Fibroblast of lung (primary cell): Measurements from ENCODE around the gene NR1D2. TPM values are rescaled to one million over a fixed set of nuclear protein-coding genes. Genes with fewer than 3 reads are reported as not detected.

Experiments used
- DNase-seq, 2 donors: peaks; one replicate each; pipeline versions ENCODE4 v3.0.0 to v3.0.0-alpha.2; 2010; ENCODE audit warnings: low read depth in 2 of 2
- H2AFZ ChIP-seq: 2 replicates; pipeline ENCODE4 v1.5.1; 2012; ENCODE audit warnings: low read length, control low read depth, inconsistent platforms
- H3K27ac ChIP-seq: 2 replicates; pipeline ENCODE4 v1.5.1; 2011; ENCODE audit warnings: low read length, control low read depth; ENCODE audit not compliant: insufficient read depth
- H3K27me3 ChIP-seq: 2 replicates; pipeline ENCODE4 v1.5.1; 2011; ENCODE audit warnings: mild to moderate bottlenecking, low read length; ENCODE audit not compliant: control insufficient read depth, insufficient read depth
- H3K36me3 ChIP-seq: 2 replicates; pipeline ENCODE4 v1.5.1; 2011; ENCODE audit warnings: low read length; ENCODE audit not compliant: control insufficient read depth, insufficient read depth
- H3K4me1 ChIP-seq: 2 replicates; pipeline ENCODE4 v1.5.1; 2011; ENCODE audit warnings: low read length; ENCODE audit not compliant: control insufficient read depth, insufficient read depth; ENCODE audit errors: extremely low read depth
- H3K4me2 ChIP-seq: 2 replicates; pipeline ENCODE4 v1.5.1; 2011; ENCODE audit warnings: low read length, control low read depth; ENCODE audit not compliant: insufficient read depth; ENCODE audit errors: extremely low read depth
- H3K4me3 ChIP-seq, 4 experiments: fragments of 200-600 bp in 1 of 4; sonication (generic) in 1 of 4; replicated peaks in 1 of 4; 2 replicates each; pipeline ENCODE4 v1.5.1; 2011 to 2016; ENCODE audit warnings: low read length in 4 of 4, low read depth in 3 of 4, mild to moderate bottlenecking in 3 of 4, control low read depth in 2 of 4, inconsistent platforms in 1 of 4, mixed read lengths in 1 of 4; ENCODE audit not compliant: insufficient read depth in 1 of 4; ENCODE audit errors: control extremely low read depth in 1 of 4
- H3K79me2 ChIP-seq: 2 replicates; pipeline ENCODE4 v1.5.1; 2012; ENCODE audit warnings: mild to moderate bottlenecking, low read length, inconsistent platforms; ENCODE audit not compliant: control insufficient read depth, insufficient read depth
- H3K9ac ChIP-seq: 2 replicates; pipeline ENCODE4 v1.5.1; 2011; ENCODE audit warnings: mild to moderate bottlenecking, low read length, control low read depth; ENCODE audit not compliant: insufficient read depth
- H3K9me3 ChIP-seq: 2 replicates; pipeline ENCODE4 v1.5.1; 2012; ENCODE audit warnings: low read depth, low read length; ENCODE audit not compliant: control insufficient read depth, insufficient read depth
- H4K20me1 ChIP-seq: 2 replicates; pipeline ENCODE4 v1.5.1; 2011; ENCODE audit warnings: low read length; ENCODE audit not compliant: control insufficient read depth, insufficient read depth; ENCODE audit errors: extremely low read depth
- CTCF ChIP-seq, 2 donors: IDR thresholded peaks in 1 of 2; conservative IDR thresholded peaks in 1 of 2; 1 replicate in 1 of 2; 2 replicates in 1 of 2; pipeline ENCODE4 v1.5.1; 2011 to 2012; ENCODE audit warnings: low read length in 2 of 2, control low read depth in 1 of 2, inconsistent platforms in 1 of 2, low read depth in 1 of 2, mild to moderate bottlenecking in 1 of 2
- EZH2 ChIP-seq: IDR thresholded peaks from 2 replicates; pipeline ENCODE4 v1.5.1; 2012; ENCODE audit warnings: low read length, control low read depth, mild to moderate bottlenecking; ENCODE audit errors: missing control alignments
- polyA minus RNA-seq: library from RNA; depleted of rRNA, polyadenylated mRNA; stranded (reverse); fragments of >200 nt; gene quantifications from 2 replicates; pipeline ENCODE4 v1.2.3, GENCODE V29; 2011; ENCODE audit warnings: low replicate concordance
- polyA plus RNA-seq, 2 donors: library from polyadenylated mRNA; depleted of rRNA in 1 of 2; stranded (reverse) in 1 of 2; unstranded in 1 of 2; fragments of >200 nt; gene quantifications; 2 replicates each; pipeline ENCODE4 v1.2.1, GENCODE V29; 2011 to 2012; ENCODE audit warnings: missing spikeins in 1 of 2
- total RNA-seq: library from RNA; depleted of rRNA; stranded (reverse); fragments of >200 nt; gene quantifications from 2 replicates; pipeline ENCODE4 v1.2.1, GENCODE V29; 2014

NR1D2 gene
- total RNA-seq = 55.7 and 85.2 TPM in 2 replicates
- polyA plus RNA-seq = 27.7 and 41.5 TPM in 2 replicates
- 20.1 and 28.0 TPM in 2 replicates for polyA plus RNA-seq (2012)
- polyA minus RNA-seq = 7.0 and 9.1 TPM in 2 replicates

- peak within 1 kb of the TSS; percentile 96 for H3K27ac ChIP-seq
- peak within 1 kb of the TSS; percentile 88 for H3K9ac ChIP-seq
- H3K36me3 ChIP-seq = no peaks in the 10 kb centered on the region
- peak within 1 kb of the TSS; percentile 58 to 87 (median 72) for H3K4me3 ChIP-seq
- no peaks in the 10 kb centered on the region for H4K20me1 ChIP-seq
- TF ChIP-seq CTCF (conservative IDR thresholded peaks at IDR 0.05 in 1 of 2, IDR thresholded peaks at IDR 0.05 in 1 of 2; ENCODE audit: low read depth in 1 of 2, low read length in 2 of 2) (no peak), EZH2 (no peak)
- peaks cover 25% of the 10 kb centered on the region for H3K79me2 ChIP-seq
- DNase-seq = peak; percentile 73 to 77
- peaks cover 14% of the 10 kb centered on the region for H3K4me1 ChIP-seq
- H3K27me3 ChIP-seq = no peaks in the 10 kb centered on the region
- peak within 1 kb of the TSS; percentile 97 for H3K4me2 ChIP-seq
- peak within 1 kb of the TSS; percentile 75 for H2AFZ ChIP-seq
- no peaks in the 10 kb centered on the region for H3K9me3 ChIP-seq
These were observed at the start of gene NR1D2 for GRCh38 chr3:23944861-23945662. Gene NR1D2 (plus strand): TSS chr3:23945286. CDS start chr3:23945579, 293 bp downstream.

DNA sequence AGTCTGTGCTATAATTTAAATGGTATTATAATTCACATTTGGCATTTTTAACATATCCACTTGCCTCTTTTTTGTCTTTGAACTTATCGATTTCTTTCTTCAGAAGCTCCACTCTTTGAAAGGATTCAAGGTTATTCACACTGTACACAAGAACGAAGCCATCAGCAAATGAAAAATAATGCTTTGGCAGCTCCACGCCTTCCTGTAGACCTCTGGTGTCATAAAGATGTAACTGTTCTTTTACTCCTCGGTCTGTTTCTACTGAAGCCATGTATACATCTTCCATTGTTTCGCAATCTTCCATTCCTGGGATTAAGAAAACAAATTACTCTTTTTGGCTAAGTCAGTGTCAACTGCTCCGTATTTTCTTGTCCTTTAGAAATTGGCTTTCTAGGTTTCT, 44.3 kb upstream of the NR1D2 start:
- no peak overlapping the region for H2AFZ ChIP-seq
- H3K4me3 ChIP-seq = no peak overlapping the region
- peaks cover 2% of the 10 kb centered on the region for H3K36me3 ChIP-seq
- DNase-seq = peak in 1 of 2 donors; percentile 74
- no peak overlapping the region for H3K9ac ChIP-seq
- no peaks in the 10 kb centered on the region for H3K27me3 ChIP-seq
- no peak overlapping the region for H3K4me2 ChIP-seq
- TF ChIP-seq CTCF (conservative IDR thresholded peaks at IDR 0.05 in 1 of 2, IDR thresholded peaks at IDR 0.05 in 1 of 2; ENCODE audit: low read depth in 1 of 2, low read length in 2 of 2) = peak in 1 of 2 donors; percentile 23
- TF ChIP-seq EZH2 = no peak
- no peaks in the 10 kb centered on the region for H3K4me1 ChIP-seq
- no peaks in the 10 kb centered on the region for H3K9me3 ChIP-seq
- no peaks in the 10 kb centered on the region for H4K20me1 ChIP-seq
- H3K79me2 ChIP-seq = no peaks in the 10 kb centered on the region
- H3K27ac ChIP-seq = no peak overlapping the region

DNA sequence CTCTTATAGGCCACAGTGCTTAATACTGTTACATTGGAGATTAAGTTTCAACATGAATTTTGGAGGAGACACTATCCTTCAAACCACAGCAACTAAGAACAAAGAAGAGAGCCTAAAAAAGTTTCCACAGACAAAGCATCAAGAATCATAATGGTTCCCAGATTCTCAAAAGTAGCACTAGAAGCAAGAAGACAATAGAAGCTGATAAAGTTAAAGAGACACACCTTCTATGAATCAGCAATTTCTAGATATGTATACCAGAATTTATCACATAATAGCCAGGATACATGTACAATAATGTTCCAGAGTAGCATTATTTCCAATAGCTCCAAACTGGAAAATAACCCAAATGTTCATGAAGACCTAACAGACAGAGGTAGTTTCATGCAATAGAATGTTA, 40.5 kb upstream of the NR1D2 start:
- TF ChIP-seq CTCF (conservative IDR thresholded peaks at IDR 0.05 in 1 of 2, IDR thresholded peaks at IDR 0.05 in 1 of 2; ENCODE audit: low read depth in 1 of 2, low read length in 2 of 2) (no peak), EZH2 (no peak)
- Histone ChIP-seq H3K9me3 (no peaks in the 10 kb centered on the region), H3K27me3 (no peaks in the 10 kb centered on the region), H3K27ac (no peak overlapping the region), H3K4me1 (no peaks in the 10 kb centered on the region), H2AFZ (no peak overlapping the region), H4K20me1 (no peaks in the 10 kb centered on the region), H3K4me2 (no peak overlapping the region), H3K4me3 (no peak overlapping the region), H3K79me2 (no peaks in the 10 kb centered on the region), H3K36me3 (no peaks in the 10 kb centered on the region), H3K9ac (no peak overlapping the region)
- DNase-seq = no peak
